GM19193 (cell line): ENCODE data around the gene MORC3.

Source experiments
- POLR2A ChIP-seq: IDR thresholded peaks from 4 replicates; pipeline ENCODE4 v1.6.1; 2011; ENCODE audit not compliant: insufficient read depth, insufficient read length; ENCODE audit errors: extremely low read depth

The MORC3 gene

DNA sequence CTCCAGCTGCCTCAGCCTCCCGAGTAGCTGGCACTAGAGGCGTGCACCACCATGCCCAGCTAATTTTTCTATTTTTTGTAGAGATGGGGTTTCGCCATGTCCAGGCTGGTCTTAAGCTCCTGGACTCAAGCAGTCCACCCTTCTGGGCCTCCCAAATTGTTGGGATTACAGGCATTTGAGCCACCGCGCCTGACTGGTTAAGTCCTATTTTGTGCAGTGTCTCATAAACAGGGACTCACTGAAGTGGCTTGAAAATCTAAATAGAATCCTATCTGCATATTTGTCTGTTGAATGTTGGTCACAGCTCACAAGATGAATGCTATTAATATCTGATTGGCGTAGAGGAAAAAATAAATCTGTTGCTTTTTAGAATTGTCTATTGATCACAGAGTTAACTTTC lies 59.3 kb downstream of the MORC3 start:
- no peak for TF ChIP-seq POLR2A

DNA sequence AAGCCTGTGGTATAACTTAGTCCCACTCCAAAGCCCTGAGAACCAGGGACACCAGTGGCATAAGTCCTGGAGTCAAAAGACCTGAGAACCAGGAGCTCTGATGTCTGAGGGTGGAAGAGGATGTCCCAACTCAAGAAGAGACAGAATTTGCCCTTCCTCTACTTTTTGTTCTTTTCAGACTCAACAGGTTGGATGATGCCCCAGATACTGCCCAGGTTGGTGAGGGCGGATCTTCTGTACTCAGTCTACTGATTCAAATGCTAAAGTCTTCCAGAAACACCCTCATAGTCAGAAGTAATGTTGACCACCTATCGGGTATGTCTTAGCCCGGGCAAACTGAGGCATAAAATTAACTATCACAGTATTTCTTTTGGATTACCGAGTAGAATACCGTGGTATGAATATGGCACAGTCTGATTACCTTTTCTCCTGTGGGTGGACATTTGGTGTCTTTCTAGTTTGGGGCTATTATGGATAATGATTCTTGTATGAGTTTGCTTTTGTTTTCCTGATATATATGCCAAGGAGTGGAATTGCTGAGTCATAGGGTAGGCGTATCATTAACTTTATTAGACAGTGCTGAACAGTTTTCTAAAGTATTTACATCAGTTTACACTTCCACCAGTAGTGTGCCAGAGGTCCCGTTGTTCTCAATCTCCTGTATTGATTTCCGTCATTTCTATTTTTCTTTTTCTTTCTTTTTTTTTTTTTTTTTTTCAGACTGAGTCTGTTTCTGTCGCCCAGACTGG lies 62.0 kb downstream of the MORC3 start:
- TF ChIP-seq POLR2A = no peak

DNA sequence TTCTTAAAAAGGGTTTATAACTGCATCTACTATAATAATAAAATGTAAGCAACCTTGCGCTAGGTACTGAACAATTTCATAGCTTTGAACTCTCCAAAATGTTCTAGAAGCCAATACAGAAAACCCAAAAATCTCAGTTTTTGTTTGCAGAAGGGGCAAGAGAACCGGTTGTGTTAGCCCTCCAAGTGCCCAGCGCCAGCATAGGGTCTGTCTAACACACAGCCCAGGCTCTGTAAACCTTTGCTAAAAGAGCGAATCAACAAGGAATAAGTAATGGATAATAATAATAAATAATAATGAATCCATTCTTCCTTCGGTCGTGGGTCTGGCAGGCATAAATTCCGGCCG lies 64.9 kb downstream of the MORC3 start:
- no peak for TF ChIP-seq POLR2A

DNA sequence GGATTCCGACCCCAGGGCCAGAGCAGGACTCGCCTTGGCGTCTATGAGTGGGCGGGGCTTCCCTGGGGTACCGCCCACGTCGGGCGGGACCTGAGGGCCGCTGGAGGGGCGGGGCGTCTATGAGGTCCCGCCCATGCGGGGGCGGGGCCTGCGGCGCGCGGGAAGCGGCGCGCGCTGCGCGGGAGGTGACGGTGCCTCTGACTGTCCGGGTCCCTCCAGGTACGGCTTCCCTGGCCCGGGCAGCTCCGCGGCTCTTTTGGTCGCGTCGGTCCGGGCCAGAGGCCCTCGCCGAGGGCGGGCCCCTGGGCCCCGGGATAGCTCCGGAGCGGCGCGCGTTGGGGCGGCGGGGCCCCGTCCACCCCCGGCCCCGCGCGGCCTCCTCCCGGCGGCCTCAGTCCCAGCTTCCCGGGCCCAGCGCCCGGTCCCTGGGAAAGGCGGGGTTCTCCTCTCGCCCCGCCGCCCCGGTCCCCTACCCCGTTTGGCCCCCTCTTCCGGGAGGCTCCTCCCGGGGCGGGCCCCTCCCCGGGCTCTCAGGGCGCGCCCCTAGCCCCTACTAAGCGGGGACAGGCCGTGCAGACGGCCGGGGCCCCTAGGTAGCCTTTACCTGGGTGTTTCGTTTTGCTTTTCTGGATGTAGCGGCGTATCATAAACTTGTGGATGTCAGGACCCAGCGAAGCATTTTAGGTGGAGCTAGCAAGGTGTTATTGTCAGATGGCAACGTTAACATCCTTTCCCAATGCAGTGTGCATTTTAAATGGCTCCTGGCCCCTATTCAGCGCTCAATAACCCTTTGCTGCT lies 65.4 kb downstream of the MORC3 start, which contains the start of gene CHAF1B:
CHAF1B (plus strand) TSS at position 160 of the 798 bp plus-strand sequence. CDS start 745 bp downstream, outside the sequence.
- TF ChIP-seq POLR2A = peak; percentile 76

DNA sequence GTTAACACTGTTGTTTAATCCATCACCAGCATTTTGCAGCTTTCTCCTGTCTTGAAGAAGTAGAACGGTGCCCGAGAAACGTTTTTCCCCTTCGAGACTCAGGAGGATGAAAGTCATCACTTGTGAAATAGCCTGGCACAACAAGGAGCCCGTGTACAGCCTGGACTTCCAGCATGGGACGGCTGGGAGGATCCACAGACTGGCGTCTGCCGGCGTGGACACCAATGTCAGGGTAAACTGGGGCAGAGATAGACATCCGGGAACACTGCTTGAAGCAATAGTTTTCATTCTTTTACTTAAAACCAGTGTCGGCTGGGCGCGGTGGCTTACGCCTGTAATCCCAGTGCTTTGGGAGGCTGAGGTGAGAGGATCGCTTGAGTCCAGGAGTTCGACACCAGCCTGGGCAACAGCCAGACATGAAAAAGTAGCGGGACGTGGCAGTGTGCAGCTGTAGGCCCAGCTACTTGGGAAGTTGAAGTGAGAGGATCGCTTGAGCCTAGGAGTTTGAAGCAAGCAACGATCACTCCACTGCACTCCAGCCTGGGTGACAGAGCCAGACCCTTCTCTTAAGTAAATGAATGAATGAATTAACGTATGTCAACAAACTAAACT lies 66.1 kb downstream of the MORC3 start:
- no peak for TF ChIP-seq POLR2A

DNA sequence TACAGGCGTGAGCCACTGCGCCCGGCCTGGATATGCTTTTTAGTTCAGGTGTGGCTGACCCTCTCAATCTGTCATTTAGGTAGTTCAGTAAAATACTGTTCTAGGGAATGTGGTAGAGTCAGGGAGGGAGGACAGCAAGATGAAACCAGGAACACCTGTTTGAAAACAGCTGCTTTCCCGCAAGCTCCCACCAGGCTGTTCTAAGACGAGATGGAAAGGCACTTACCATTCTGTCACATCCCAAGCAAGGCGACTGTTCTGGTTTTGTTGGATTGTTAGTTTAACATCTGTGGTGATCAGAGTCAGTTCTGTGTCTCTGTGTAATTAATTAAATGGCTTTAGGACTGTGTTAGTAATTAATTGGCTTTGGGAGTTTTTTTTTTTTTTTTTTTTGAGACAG lies 68.1 kb downstream of the MORC3 start:
- no peak for TF ChIP-seq POLR2A

DNA sequence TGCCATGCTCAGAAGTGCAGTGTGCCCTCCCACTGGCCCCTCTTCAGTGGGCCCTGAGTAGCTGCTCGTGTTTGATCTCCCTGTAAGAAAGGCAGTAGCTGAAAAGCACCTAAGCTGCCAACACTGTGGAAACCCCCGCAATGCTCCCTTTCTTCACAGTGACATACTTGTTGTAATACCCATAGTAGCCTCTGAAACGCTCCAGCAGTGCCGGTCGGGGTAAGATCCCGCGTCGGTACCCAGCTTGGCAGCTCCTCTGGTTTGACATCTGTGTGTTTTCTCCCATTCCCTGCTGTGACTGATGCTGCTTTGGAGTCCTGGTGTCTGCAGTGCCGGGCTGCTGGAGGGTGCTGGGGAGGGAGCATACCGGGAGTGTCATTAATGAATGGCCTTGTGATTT lies 68.8 kb downstream of the MORC3 start:
- no peak for TF ChIP-seq POLR2A

DNA sequence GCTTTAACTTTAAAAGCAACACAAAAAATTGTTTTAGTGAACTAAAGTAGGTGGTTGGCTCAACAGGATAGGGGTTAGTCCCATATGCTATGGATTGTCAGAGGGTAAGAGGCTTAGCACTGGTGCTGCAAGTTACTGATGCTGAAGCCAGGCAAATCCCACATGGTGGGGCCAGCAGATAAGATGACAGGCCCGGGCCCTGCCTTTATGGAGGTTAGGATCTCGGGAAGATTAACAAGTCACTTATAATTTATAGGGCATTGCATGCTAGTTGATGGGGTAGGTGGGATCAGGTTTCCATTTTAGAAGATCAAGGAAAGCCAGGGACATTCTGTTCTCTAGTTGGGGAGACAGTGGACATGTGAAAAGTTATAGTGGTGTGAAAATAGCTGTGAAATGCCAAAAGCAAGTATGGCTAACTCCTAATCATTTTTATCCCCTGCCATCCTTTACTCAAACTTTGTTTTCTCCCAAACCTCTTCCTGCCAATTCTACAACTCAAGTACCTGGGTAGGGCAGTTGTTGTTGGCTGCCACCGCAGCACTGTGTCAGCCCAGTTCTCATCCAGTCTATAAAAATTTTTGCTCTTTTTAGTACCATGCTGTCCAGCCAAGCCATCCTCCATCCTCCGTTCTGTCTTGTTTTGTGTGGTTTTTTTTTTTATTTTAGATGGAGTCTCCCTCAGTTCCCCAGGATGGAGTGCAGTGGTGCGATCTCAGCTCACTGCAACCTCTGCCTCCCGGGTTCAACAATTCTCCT lies 75.5 kb downstream of the MORC3 start:
- TF ChIP-seq POLR2A = no peak

DNA sequence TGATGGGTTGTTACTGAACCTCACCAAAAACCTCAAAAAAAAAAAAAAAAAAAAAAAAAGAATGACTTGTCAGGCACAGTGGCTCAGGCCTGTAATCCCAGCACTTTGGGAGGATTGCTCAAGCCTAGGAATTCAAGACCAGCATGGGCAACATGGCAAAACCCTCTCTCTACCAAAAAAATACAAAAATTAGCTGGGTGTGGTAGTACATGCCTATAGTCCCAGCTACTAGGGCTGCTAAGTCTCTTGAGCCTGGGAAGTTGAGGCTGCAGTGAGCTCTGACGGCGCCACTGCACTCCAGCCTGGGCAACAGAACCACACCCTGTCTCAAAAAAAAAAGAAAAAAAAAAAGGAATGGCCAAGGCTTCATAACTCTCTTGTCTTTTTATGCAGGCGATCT lies 76.3 kb downstream of the MORC3 start:
- no peak for TF ChIP-seq POLR2A

DNA sequence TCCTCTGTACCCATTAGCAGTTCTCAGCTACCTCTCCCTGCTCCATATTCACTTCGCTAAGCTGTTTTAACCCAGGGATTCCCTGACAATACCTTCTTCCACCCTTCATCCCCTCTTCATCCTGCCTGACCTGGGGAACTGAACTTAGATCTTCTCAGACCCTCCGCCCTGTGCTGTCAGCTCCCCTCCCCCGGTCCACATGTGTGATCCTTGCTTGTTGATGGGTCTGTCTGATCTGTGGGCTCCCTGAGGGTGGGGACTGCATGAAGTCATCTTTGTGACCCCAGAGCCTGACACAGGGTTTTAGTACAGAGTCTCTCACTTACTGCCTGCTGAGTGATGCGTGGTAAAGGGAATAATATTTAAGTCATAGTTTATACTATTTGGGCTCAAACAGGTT lies 77.0 kb downstream of the MORC3 start:
- no peak for TF ChIP-seq POLR2A

DNA sequence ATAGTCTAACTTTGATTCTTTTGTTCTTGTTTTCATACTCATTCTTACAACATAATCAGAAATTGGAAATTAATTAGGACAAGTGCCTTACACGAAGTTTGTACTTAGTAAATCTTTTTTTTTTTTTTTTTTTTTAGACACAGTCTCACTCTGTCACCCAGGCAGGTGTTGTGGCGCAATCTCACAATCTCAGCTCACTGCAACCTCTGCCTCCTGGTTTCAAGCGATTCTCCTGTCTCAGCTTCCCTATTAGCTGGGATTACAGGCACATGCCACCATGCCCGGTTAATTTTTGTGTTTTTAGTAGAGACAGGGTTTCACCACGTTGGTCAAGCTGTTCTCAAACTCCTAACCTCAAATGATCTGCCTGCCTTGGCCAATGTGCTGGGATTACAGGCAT lies 77.6 kb downstream of the MORC3 start:
- no peak for TF ChIP-seq POLR2A

DNA sequence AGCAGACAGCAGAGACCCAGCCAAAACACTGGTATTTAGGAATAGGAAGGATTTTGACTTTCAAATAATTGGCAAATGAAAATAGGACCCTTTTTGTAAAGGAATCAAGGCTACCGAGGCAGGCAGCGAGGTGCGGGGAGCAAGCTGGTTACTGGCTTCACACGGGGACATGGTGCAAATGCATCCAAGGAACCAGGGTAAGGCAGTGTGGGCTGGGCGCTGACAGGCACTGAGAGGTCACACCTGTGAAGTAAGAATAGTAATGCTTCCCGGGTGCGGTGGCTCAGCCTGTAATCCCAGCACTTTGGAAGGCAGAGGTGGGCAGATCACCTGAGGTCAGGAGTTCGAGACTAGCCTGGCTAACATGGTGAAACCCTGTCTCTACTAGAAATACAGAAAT lies 80.7 kb downstream of the MORC3 start:
- no peak for TF ChIP-seq POLR2A

DNA sequence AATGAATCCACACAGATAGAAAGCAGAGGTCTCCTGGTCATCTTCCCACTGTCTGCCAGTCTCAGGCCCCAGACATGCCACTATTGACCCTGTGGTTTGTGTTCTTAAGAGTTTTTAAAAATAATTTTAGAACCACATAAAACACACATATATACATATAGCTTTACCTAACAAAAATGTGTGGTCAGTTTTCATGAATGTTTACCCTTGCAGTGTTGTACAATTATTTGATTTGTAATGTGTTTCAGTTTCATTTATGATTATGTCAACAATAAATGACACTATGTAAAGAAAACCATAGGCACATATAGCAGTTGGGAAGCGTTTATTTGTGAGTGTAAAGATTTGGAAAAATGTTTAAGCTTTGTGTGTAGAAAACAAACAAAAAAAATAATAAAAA lies 82.3 kb downstream of the MORC3 start:
- no peak for TF ChIP-seq POLR2A

DNA sequence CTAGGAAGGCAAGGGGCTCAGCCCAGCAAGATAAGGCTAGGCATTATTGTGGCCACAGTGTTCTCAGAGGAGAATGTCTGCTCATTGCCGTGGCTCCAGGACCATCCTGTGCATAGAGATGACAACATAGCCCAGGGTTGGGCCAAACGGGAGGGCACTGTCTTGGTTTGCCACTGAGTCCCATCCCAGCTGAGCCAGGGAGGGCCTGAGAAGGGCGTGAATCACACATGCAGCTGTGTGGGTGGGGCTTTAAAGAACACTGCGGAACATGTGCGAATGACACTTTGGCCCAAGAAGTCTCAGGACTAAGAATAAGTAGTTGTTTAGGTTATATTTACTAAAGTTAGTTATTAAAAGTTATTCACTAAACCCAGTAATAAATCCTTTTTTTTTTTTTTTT lies 83.7 kb downstream of the MORC3 start:
- no peak for TF ChIP-seq POLR2A

DNA sequence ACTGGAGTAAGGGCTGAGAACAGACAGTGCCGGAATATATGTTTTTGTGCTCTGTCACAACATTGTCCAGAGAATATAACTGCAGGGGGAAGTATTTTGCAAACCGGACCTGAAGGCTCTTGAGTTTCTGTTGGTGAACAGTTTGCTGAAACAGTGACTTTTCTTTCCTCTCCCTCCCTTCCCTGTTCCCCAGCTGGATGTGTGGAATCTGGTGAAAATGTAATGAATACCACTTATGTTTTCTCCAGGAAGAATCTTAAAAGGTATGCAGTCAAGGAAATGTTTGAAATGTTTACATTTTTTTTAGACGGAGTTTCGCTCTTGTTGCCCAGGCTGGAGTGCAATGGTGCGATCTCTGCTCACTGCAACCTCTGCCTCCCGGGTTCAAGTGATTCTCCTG lies 88.6 kb downstream of the MORC3 start:
- TF ChIP-seq POLR2A = no peak
